ENCODE results near the gene KIAA1614. TPM values are rescaled to one million over a fixed set of nuclear protein-coding genes. Genes with fewer than 3 reads are reported as not detected.

Gene KIAA1614
- total RNA-seq: under 1 TPM; 0.10 to 0.16 (median 0.11) TPM

GRCh38 chr1:180912801-180913565, at the start of gene KIAA1614:
KIAA1614 (plus strand) TSS chr1:180912897; CDS start chr1:180913244, 347 bp downstream.
- Mint-ChIP-seq H3K27me3 (ENCODE audit: low read depth) (peaks cover 45% of the 10 kb centered on the region), H3K4me3 (peak within 1 kb of the TSS; percentile 51), H3K4me1 (ENCODE audit: low read depth) (peaks cover 6% of the 10 kb centered on the region), H3K36me3 (ENCODE audit: insufficient read depth) (no peaks in the 10 kb centered on the region), H3K9me3 (no peaks in the 10 kb centered on the region)
- ATAC-seq (peak in 1 of 2 donors; percentile 32), DNase-seq (no peak)

- H3K9me3 Mint-ChIP-seq: no peaks in the 10 kb centered on the region
- no peaks in the 10 kb centered on the region for H3K4me1 Mint-ChIP-seq (ENCODE audit: low read depth)
- ATAC-seq (no peak), DNase-seq (peak; percentile 4)
- peaks cover 7% of the 10 kb centered on the region for H3K36me3 Mint-ChIP-seq (ENCODE audit: insufficient read depth)
- H3K27me3 Mint-ChIP-seq (ENCODE audit: low read depth): no peaks in the 10 kb centered on the region
- no peak overlapping the region for H3K4me3 Mint-ChIP-seq
Observed at GRCh38 chr1:180863158-180863775, 49.4 kb upstream of the KIAA1614 start.

- ATAC-seq: no peak
Observed at GRCh38 chr1:180881806-180882509, 30.7 kb upstream of the KIAA1614 start.

GRCh38 chr1:180884588-180885300, 28.0 kb upstream of the KIAA1614 start:
- Mint-ChIP-seq H3K4me3 (no peak overlapping the region), H3K9me3 (no peaks in the 10 kb centered on the region), H3K4me1 (ENCODE audit: low read depth) (no peaks in the 10 kb centered on the region), H3K36me3 (ENCODE audit: insufficient read depth) (peaks cover 28% of the 10 kb centered on the region), H3K27me3 (ENCODE audit: low read depth) (no peaks in the 10 kb centered on the region)
- ATAC-seq (no peak), DNase-seq (no peak)

More at GRCh38 chr1:180881806-180882509, 30.7 kb upstream of the KIAA1614 start:
- H3K4me3 Mint-ChIP-seq: no peak overlapping the region
- no peaks in the 10 kb centered on the region for H3K4me1 Mint-ChIP-seq (ENCODE audit: low read depth)
- no peak for DNase-seq
- peaks cover 25% of the 10 kb centered on the region for H3K36me3 Mint-ChIP-seq (ENCODE audit: insufficient read depth)
- no peaks in the 10 kb centered on the region for H3K27me3 Mint-ChIP-seq (ENCODE audit: low read depth)
- H3K9me3 Mint-ChIP-seq: no peaks in the 10 kb centered on the region

- Mint-ChIP-seq H3K36me3 (ENCODE audit: insufficient read depth) (peaks cover 25% of the 10 kb centered on the region), H3K9me3 (no peaks in the 10 kb centered on the region), H3K4me1 (ENCODE audit: low read depth) (no peaks in the 10 kb centered on the region), H3K27me3 (ENCODE audit: low read depth) (no peaks in the 10 kb centered on the region), H3K4me3 (no peak overlapping the region)
- no peak for DNase-seq
- no peak for ATAC-seq
Observed at GRCh38 chr1:180886338-180886737, 26.4 kb upstream of the KIAA1614 start.

GRCh38 chr1:180887841-180888240, 24.9 kb upstream of the KIAA1614 start:
- Mint-ChIP-seq H3K27me3 (ENCODE audit: low read depth) (no peaks in the 10 kb centered on the region), H3K4me1 (ENCODE audit: low read depth) (peaks cover 3% of the 10 kb centered on the region), H3K36me3 (ENCODE audit: insufficient read depth) (peaks cover 18% of the 10 kb centered on the region), H3K4me3 (no peak overlapping the region), H3K9me3 (no peaks in the 10 kb centered on the region)
- no peak for DNase-seq
- ATAC-seq: no peak

GRCh38 chr1:180888870-180889269, 23.8 kb upstream of the KIAA1614 start:
- H3K27me3 Mint-ChIP-seq (ENCODE audit: low read depth): no peaks in the 10 kb centered on the region
- no peak for DNase-seq
- H3K9me3 Mint-ChIP-seq: no peaks in the 10 kb centered on the region
- H3K4me1 Mint-ChIP-seq (ENCODE audit: low read depth): peaks cover 8% of the 10 kb centered on the region
- H3K4me3 Mint-ChIP-seq: no peak overlapping the region
- no peak for ATAC-seq
- H3K36me3 Mint-ChIP-seq (ENCODE audit: insufficient read depth): peaks cover 15% of the 10 kb centered on the region

GRCh38 chr1:180889325-180889724, 23.4 kb upstream of the KIAA1614 start:
- ATAC-seq (no peak), DNase-seq (no peak)
- Mint-ChIP-seq H3K4me1 (ENCODE audit: low read depth) (peaks cover 10% of the 10 kb centered on the region), H3K4me3 (no peak overlapping the region), H3K36me3 (ENCODE audit: insufficient read depth) (peaks cover 13% of the 10 kb centered on the region), H3K27me3 (ENCODE audit: low read depth) (no peaks in the 10 kb centered on the region), H3K9me3 (no peaks in the 10 kb centered on the region)

GRCh38 chr1:180892272-180892671, 20.4 kb upstream of the KIAA1614 start:
- ATAC-seq: no peak
- Mint-ChIP-seq H3K27me3 (ENCODE audit: low read depth) (no peaks in the 10 kb centered on the region), H3K4me3 (no peak overlapping the region), H3K36me3 (ENCODE audit: insufficient read depth) (peaks cover 12% of the 10 kb centered on the region), H3K9me3 (no peaks in the 10 kb centered on the region), H3K4me1 (ENCODE audit: low read depth) (peaks cover 10% of the 10 kb centered on the region)
- no peak for DNase-seq

- no peak overlapping the region for H3K4me3 Mint-ChIP-seq
- H3K9me3 Mint-ChIP-seq: no peaks in the 10 kb centered on the region
- H3K27me3 Mint-ChIP-seq (ENCODE audit: low read depth): no peaks in the 10 kb centered on the region
- ATAC-seq: no peak
- peaks cover 10% of the 10 kb centered on the region for H3K4me1 Mint-ChIP-seq (ENCODE audit: low read depth)
- peaks cover 10% of the 10 kb centered on the region for H3K36me3 Mint-ChIP-seq (ENCODE audit: insufficient read depth)
- DNase-seq: no peak
Observed at GRCh38 chr1:180892675-180893074, 20.0 kb upstream of the KIAA1614 start.

GRCh38 chr1:180893614-180894013, 19.1 kb upstream of the KIAA1614 start:
- no peak for DNase-seq
- no peaks in the 10 kb centered on the region for H3K9me3 Mint-ChIP-seq
- peaks cover 8% of the 10 kb centered on the region for H3K36me3 Mint-ChIP-seq (ENCODE audit: insufficient read depth)
- H3K4me3 Mint-ChIP-seq: no peak overlapping the region
- H3K4me1 Mint-ChIP-seq (ENCODE audit: low read depth): peaks cover 10% of the 10 kb centered on the region
- H3K27me3 Mint-ChIP-seq (ENCODE audit: low read depth): no peaks in the 10 kb centered on the region
- no peak for ATAC-seq

GRCh38 chr1:180896161-180896560, 16.5 kb upstream of the KIAA1614 start:
- DNase-seq: no peak
- no peaks in the 10 kb centered on the region for H3K27me3 Mint-ChIP-seq (ENCODE audit: low read depth)
- no peak overlapping the region for H3K4me3 Mint-ChIP-seq
- H3K36me3 Mint-ChIP-seq (ENCODE audit: insufficient read depth): peaks cover 8% of the 10 kb centered on the region
- no peaks in the 10 kb centered on the region for H3K9me3 Mint-ChIP-seq
- ATAC-seq: no peak
- H3K4me1 Mint-ChIP-seq (ENCODE audit: low read depth): peaks cover 10% of the 10 kb centered on the region

GRCh38 chr1:180898441-180899219, 14.1 kb upstream of the KIAA1614 start:
- peaks cover 8% of the 10 kb centered on the region for H3K36me3 Mint-ChIP-seq (ENCODE audit: insufficient read depth)
- H3K4me1 Mint-ChIP-seq (ENCODE audit: low read depth): peaks cover 5% of the 10 kb centered on the region
- DNase-seq: no peak
- no peaks in the 10 kb centered on the region for H3K9me3 Mint-ChIP-seq
- no peak for ATAC-seq
- H3K4me3 Mint-ChIP-seq: no peak overlapping the region
- H3K27me3 Mint-ChIP-seq (ENCODE audit: low read depth): peaks cover 4% of the 10 kb centered on the region
